ENCODE data around the gene TRDN. TPM values are rescaled to one million over a fixed set of nuclear protein-coding genes. Genes with fewer than 3 reads are reported as not detected.
"Not testable (repeated sequence)": the region's sequence is repeated elsewhere in the genome, so short reads cannot be mapped to it uniquely, and the experiment has no call there.

The TRDN gene
- total RNA-seq, 4 donors from 2014 or later, result not detected

DNA sequence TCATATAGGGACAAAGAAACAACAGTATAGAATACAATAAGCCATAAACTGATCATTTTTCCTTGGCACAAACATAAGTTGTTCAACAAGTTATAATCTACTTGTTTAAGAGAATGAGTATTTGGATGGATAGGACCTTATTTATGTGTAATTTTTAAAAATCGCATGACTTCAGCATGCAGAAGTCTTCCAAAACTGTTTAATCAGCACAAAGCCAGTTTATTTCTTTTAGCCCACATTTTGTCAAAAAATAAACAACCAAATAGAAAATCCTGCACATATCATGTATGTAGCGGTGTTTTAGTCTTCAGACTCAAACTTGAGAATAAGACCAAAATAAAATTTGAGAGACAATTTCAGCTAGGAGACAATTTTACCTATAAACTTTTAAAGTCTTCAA is 304.7 kb downstream of the TRDN start:
- no peak for DNase-seq
- WGBS, 2 donors, result 88 to 92% methylated on average over 2 of the region's 2 CpGs
- Histone ChIP-seq H3K4me3 (replicated peaks in 1 of 3) (no peak overlapping the region), H3K27me3 (no peaks in the 10 kb centered on the region), H3K9me3 (no peaks in the 10 kb centered on the region), H3K4me1 (no peaks in the 10 kb centered on the region), H3K27ac (no peak overlapping the region), H3K36me3 (no peaks in the 10 kb centered on the region)
- TF ChIP-seq POLR2A (IDR thresholded peaks at IDR 0.05), result no peak
- no peak for TF ChIP-seq CTCF (IDR thresholded peaks at IDR 0.05)
- intact Hi-C loops (cut with DNase I), result no loop called here

DNA sequence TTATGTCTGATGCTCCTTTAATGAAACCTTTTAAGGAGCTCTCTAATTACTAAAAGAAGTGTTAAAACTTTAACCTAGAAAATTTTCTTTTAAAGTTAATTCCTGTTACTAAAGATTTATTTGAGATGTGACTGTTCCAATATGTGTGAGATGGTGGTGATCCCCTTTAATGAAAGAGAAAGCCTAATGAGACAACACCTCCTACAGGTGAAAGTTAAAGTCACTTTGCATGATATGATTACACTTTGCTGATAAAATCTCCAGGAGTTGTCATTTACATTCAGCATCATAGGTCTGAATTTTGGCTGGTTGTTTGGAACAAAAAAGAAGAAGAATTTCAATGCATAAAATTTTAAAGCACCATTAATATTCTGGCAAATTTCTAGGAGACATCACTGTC is 307.4 kb downstream of the TRDN start:
- Histone ChIP-seq H3K4me1 (no peaks in the 10 kb centered on the region), H3K36me3 (no peaks in the 10 kb centered on the region), H3K27ac (no peak overlapping the region), H3K9me3 (no peaks in the 10 kb centered on the region), H3K4me3 (replicated peaks in 1 of 3) (no peak overlapping the region), H3K27me3 (no peaks in the 10 kb centered on the region)
- intact Hi-C loops (cut with DNase I), result no loop called here
- DNase-seq, result no peak
- TF ChIP-seq POLR2A (IDR thresholded peaks at IDR 0.05), result no peak
- TF ChIP-seq CTCF (IDR thresholded peaks at IDR 0.05), result no peak

DNA sequence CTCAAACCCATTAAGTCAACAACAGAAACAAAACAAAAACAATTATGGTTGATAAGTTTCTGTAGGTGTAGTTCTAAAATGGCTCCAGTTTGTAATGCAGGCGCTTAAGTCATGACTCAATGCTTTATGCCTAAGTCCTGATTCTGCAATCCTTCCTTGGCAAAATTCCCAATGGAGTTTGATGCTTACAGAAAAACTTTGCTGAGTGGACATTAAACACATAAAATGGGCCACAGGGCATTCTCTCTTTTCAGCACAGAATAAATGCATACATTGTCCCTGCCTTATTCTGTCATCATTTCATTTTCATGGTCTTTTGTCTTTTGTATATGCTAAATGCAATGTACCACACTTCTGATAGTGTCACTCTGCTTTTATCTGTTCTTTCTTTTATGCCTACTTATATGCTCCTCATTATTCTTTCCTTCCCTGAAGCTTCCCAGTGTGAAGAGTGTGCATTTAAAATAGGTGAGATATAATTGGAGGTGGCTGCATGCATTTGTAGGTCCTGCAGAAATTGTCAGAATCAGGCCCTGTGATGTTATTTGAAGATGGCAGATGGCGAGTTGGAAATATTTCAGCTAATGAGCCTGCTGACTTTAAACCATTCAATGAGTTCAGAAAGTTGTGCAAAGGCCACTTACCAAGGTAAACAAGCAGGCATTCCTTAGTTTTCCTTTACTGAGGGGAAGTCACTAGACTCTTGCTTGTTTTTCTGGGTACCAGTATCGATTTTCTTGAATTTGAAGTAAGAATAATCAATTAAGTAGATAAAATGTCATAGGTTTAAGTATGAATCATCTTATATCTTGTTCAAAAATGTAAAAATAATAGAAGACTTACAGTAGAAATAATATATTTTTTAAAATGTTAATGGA is 313.1 kb downstream of the TRDN start:
- intact Hi-C loops (cut with DNase I), result no loop called here
- 43 to 48% methylated on average over 3 of the region's 3 CpGs for WGBS, 2 donors
- Histone ChIP-seq H3K27me3 (no peaks in the 10 kb centered on the region), H3K4me3 (replicated peaks in 1 of 3) (no peak overlapping the region), H3K36me3 (no peaks in the 10 kb centered on the region), H3K9me3 (no peaks in the 10 kb centered on the region), H3K4me1 (no peaks in the 10 kb centered on the region), H3K27ac (no peak overlapping the region)
- no peak for DNase-seq
- TF ChIP-seq POLR2A (IDR thresholded peaks at IDR 0.05) (no peak), CTCF (IDR thresholded peaks at IDR 0.05) (no peak)

- no peak overlapping the region for H3K4me3 ChIP-seq (replicated peaks in 1 of 3)
- no peak for DNase-seq
- WGBS, 2 donors, result 57 to 65% methylated on average over 7 of the region's 7 CpGs
- no peaks in the 10 kb centered on the region for H3K9me3 ChIP-seq
- no peak for TF ChIP-seq POLR2A (IDR thresholded peaks at IDR 0.05)
- intact Hi-C loops (cut with DNase I), result no loop called here
- H3K36me3 ChIP-seq, result no peaks in the 10 kb centered on the region
- H3K27ac ChIP-seq, result no peak overlapping the region
- no peaks in the 10 kb centered on the region for H3K27me3 ChIP-seq
- H3K4me1 ChIP-seq, result no peaks in the 10 kb centered on the region
These were observed 315.7 kb downstream of the TRDN start for GRCh38 chr6:123321020-123321419.

- H3K36me3 ChIP-seq, result no peaks in the 10 kb centered on the region
- no peaks in the 10 kb centered on the region for H3K27me3 ChIP-seq
- no peaks in the 10 kb centered on the region for H3K4me1 ChIP-seq
- H3K9me3 ChIP-seq, result no peaks in the 10 kb centered on the region
- no peak overlapping the region for H3K4me3 ChIP-seq (replicated peaks in 1 of 3)
- 6 to 8% methylated on average over 2 of the region's 2 CpGs for WGBS, 2 donors
- H3K27ac ChIP-seq, result no peak overlapping the region
- TF ChIP-seq CTCF (IDR thresholded peaks at IDR 0.05) (peak in 5 of 6 experiments; percentile 37 to 57 (median 47)), POLR2A (IDR thresholded peaks at IDR 0.05) (no peak)
- no peak for DNase-seq
- intact Hi-C loops (cut with DNase I), result loop anchor here (10.0 kb wide), 1 partner anchor 582 kb away; no protein-coding TSS in a partner anchor
These were observed 319.9 kb downstream of the TRDN start for GRCh38 chr6:123316733-123317323.

GRCh38 chr6:123314459-123314858 is 322.3 kb downstream of the TRDN start:
- H3K4me1 ChIP-seq; DNase-seq; H3K27ac ChIP-seq; H3K36me3 ChIP-seq; H3K4me3 ChIP-seq (replicated peaks in 1 of 3); H3K27me3 ChIP-seq; H3K9me3 ChIP-seq: not testable (repeated sequence)
- WGBS, 2 donors, result 97 to 99% methylated on average over 2 of the region's 2 CpGs
- intact Hi-C loops (cut with DNase I), result loop anchor here (10.0 kb wide), 1 partner anchor 580 kb away; no protein-coding TSS in a partner anchor
